GM13976 (cell line): ENCODE results near the gene RFPL1.

Source experiments
- DNase-seq: peaks from one replicate; pipeline ENCODE4 v3.0.0; 2012; ENCODE audit warnings: low spot score
- in situ Hi-C: fragments of 300-500 bp; cut with MboI; formaldehyde crosslinking; loops from one replicate; pipeline ENCODE4 v1.12.0; 2022; ENCODE audit warnings: low sequenced_read_pairs, mixed read lengths, inconsistent platforms; ENCODE audit not compliant: unreplicated experiment
- TF ChIP-seq, protein P1 (sequence below): IDR thresholded peaks from 2 replicates; pipeline ENCODE4 v1.5.1; 2012; ENCODE audit warnings: borderline replicate concordance, mild to moderate bottlenecking; ENCODE audit not compliant: insufficient read depth; ENCODE audit errors: extremely low read depth, missing control alignments, control extremely low read depth

RFPL1 gene

DNA sequence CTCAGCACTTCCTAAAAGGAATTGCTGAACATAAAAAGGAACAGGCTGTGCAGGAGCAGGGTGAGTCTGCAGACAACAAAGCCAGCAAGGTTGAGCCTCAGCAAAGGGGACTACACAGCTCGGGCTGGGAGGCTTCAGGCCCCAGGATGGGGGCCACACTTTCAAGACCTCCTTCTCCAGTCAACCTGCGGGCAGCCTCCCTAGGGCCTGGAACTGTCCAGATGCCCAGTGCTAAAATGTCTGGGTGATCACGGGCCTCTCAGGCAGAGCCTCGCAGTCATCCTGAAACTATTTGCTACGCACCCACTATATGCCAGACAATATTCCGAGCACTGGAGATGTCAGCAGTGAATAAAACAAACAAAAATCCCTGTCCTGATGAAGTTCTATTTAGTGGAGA lies 37.7 kb downstream of the RFPL1 start:
- TF ChIP-seq, protein P1, sequence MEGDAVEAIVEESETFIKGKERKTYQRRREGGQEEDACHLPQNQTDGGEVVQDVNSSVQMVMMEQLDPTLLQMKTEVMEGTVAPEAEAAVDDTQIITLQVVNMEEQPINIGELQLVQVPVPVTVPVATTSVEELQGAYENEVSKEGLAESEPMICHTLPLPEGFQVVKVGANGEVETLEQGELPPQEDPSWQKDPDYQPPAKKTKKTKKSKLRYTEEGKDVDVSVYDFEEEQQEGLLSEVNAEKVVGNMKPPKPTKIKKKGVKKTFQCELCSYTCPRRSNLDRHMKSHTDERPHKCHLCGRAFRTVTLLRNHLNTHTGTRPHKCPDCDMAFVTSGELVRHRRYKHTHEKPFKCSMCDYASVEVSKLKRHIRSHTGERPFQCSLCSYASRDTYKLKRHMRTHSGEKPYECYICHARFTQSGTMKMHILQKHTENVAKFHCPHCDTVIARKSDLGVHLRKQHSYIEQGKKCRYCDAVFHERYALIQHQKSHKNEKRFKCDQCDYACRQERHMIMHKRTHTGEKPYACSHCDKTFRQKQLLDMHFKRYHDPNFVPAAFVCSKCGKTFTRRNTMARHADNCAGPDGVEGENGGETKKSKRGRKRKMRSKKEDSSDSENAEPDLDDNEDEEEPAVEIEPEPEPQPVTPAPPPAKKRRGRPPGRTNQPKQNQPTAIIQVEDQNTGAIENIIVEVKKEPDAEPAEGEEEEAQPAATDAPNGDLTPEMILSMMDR: no peak
- in situ Hi-C loops: loop anchor here (10.0 kb wide), 1 partner anchor 81 kb away; no protein-coding TSS in a partner anchor
- DNase-seq: no peak

DNA sequence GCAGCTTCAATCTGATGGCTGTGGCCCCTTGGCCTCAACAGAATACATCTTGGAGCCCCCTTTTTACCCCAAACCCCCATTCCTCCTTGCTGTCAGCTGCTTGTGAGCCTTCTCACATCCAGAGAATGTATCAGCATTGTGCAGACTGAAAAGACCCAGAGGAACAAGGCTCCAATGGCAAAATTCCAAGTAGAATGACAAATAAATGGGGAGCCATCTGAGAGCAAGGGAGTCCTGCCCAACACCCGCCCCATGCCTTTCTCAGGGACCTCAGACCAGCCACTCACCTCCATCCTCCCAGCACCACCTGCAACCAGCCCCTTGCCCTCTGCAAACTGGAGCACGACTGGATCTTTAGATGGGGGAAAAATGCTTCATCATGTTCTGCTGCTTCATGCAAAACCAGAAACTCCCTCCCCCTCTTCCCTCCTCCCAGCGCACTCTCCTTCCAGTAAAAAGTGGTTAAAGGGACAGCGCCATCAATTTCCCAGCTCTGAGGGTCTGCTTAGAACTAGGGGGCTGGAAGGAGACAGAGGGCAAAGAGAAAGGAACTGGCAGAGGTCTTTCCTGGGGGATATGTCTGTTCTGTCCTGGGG lies 39.4 kb downstream of the RFPL1 start:
- TF ChIP-seq, protein P1: no peak
- in situ Hi-C loops: loop anchor here (10.0 kb wide), 1 partner anchor 83 kb away; no protein-coding TSS in a partner anchor
- no peak for DNase-seq

DNA sequence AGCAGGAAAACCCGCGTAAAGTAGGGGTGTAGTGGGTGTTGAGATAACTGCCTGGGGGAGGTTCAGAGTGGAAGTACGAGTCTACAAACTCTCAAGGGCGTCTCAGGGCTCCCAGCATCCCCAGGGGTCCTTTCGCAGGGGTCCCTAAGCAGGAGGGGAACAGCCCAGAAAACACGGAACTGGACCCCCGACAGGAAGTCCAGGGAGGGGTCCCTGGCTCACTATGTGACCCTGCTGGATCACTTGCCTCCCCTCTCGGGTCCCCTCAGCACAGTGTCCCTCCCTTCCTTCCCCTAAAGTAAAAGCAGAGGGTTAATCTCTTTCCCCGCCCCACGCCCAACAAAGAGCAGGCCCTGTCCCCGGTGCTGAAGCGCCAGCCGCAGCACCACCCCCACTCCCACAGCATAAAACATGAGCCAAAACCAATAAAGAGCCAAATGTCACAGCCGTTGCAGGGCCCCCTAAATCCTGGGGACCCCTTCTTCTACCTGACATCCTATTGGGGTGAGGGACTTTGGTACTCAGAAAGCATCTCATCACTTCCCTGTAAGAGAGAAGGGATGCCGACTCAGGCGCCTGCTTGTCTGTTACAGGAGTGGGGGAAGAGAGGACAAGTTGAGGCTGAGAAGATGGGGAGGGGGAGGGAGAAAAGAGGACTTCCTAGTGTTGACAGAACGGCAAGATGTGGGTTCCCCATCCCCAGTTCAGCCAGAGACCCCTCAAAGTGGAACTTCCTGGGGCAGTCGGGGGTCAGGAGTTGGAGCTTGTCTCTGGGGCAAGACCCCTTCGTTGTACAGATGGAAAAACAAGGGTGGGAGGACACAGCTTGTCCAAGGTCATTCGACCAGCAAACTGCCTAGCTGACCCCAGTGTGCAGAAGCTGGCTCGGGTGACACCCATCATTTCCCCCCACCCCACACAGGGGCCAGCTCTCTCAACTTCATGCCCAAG lies 40.2 kb downstream of the RFPL1 start:
- in situ Hi-C loops: loop anchor here (10.0 kb wide), 1 partner anchor 84 kb away; no protein-coding TSS in a partner anchor
- TF ChIP-seq, protein P1: no peak
- DNase-seq: no peak

DNA sequence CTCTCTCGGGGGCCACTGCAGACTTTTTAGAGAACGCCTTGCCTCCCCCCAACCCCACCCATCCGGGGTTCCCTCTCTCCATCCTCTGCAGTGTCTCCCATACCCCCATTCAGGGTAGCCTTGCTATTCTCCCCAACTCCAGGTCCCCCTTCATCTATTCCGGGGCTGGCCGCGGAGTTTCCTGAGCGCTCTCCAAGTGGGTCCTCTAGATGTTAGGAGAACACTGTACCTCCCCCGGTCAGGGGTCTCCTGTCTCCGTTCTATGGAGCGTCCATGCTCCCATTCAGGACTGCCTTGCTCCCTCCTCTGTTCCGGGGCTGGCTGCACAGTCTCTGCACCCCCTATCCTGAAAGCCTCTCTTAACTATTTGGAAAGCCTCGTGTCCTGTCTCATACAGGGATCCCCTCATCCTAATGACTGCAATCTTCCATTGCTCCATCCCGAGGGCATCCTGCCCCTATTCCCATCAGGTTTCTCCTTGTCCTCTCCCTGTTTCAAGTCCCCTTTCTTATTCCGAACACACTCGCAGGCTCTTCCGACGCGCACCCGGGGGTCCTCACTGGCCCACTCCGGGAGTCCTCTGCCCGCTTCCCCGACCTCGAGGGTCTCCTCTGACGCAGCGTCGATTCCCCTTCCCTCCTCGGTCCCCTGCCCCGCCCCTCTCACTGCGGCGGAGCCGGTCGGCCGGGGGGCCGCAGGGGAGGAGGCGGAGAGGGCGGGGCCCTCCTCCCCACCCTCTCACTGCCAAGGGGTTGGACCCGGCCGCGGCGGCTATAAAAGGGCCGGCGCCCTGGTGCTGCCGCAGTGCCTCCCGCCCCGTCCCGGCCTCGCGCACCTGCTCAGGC lies 41.3 kb downstream of the RFPL1 start, which contains the start of gene NEFH:
TSS of gene NEFH (plus strand) at position 802 of the 845 bp plus-strand sequence. CDS start 45 bp downstream, outside the sequence.
- TF ChIP-seq, protein P1: no peak
- no peak for DNase-seq
- in situ Hi-C loops: loop anchor here (10.0 kb wide), 1 partner anchor 85 kb away; no protein-coding TSS in a partner anchor

DNA sequence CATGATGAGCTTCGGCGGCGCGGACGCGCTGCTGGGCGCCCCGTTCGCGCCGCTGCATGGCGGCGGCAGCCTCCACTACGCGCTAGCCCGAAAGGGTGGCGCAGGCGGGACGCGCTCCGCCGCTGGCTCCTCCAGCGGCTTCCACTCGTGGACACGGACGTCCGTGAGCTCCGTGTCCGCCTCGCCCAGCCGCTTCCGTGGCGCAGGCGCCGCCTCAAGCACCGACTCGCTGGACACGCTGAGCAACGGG lies 41.8 kb downstream of the RFPL1 start:
- in situ Hi-C loops: no loop called here
- TF ChIP-seq, protein P1: no peak
- no peak for DNase-seq

DNA sequence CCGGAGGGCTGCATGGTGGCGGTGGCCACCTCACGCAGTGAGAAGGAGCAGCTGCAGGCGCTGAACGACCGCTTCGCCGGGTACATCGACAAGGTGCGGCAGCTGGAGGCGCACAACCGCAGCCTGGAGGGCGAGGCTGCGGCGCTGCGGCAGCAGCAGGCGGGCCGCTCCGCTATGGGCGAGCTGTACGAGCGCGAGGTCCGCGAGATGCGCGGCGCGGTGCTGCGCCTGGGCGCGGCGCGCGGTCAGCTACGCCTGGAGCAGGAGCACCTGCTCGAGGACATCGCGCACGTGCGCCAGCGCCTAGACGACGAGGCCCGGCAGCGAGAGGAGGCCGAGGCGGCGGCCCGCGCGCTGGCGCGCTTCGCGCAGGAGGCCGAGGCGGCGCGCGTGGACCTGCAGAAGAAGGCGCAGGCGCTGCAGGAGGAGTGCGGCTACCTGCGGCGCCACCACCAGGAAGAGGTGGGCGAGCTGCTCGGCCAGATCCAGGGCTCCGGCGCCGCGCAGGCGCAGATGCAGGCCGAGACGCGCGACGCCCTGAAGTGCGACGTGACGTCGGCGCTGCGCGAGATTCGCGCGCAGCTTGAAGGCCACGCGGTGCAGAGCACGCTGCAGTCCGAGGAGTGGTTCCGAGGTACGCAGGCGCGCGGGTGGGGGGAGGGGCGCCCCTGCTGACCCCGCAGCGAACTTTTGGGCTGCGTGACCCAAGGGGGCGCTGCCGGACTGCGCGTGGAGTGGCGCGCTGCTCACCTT lies 42.3 kb downstream of the RFPL1 start:
- in situ Hi-C loops: no loop called here
- TF ChIP-seq, protein P1: no peak
- no peak for DNase-seq
